NCI-H524 treated with DMSO at 0.1 percent for 48 hours (cell line): Measurements from ENCODE around the gene RSF1.
"Not testable (repeated sequence)": the region's sequence is repeated elsewhere in the genome, so short reads cannot be mapped to it uniquely, and the experiment has no call there.

Source experiments
- DNase-seq: peaks from one replicate; lab custom pipeline; 2025; lab: John Stamatoyannopoulos, UW

The RSF1 gene

GRCh38 chr11:77820565-77821348, at the start of gene RSF1, which contains the start of gene AAMDC:
Gene RSF1, minus strand, starts transcription at chr11:77820722. Its CDS starts 8 bp downstream, at chr11:77820714.
Gene AAMDC, plus strand, starts transcription at chr11:77821144. Its CDS starts 21,353 bp downstream, at chr11:77842497.
- DNase-seq: peak; percentile 88

- DNase-seq: no peak
Measured at GRCh38 chr11:77868744-77869143, 48.2 kb upstream of the RSF1 start.

GRCh38 chr11:77866336-77866735, 45.8 kb upstream of the RSF1 start:
- no peak for DNase-seq

- DNase-seq: no peak
Measured at GRCh38 chr11:77865805-77866204, 45.3 kb upstream of the RSF1 start.

- not testable (repeated sequence) for DNase-seq
Measured at GRCh38 chr11:77861444-77861843, 40.9 kb upstream of the RSF1 start.

GRCh38 chr11:77857906-77858457, 37.5 kb upstream of the RSF1 start:
- not testable (repeated sequence) for DNase-seq

- no peak for DNase-seq
Measured at GRCh38 chr11:77854838-77855237, 34.3 kb upstream of the RSF1 start.

- DNase-seq: no peak
Measured at GRCh38 chr11:77851503-77851902, 31.0 kb upstream of the RSF1 start.

- not testable (repeated sequence) for DNase-seq
Measured at GRCh38 chr11:77843700-77844099, 23.2 kb upstream of the RSF1 start.

- DNase-seq: no peak
Measured at GRCh38 chr11:77842441-77843121, 22.1 kb upstream of the RSF1 start.

GRCh38 chr11:77833302-77833701, 12.8 kb upstream of the RSF1 start:
- no peak for DNase-seq

GRCh38 chr11:77828926-77829325, 8.4 kb upstream of the RSF1 start:
- DNase-seq: no peak

GRCh38 chr11:77823775-77824174, 3.3 kb upstream of the RSF1 start:
- DNase-seq: no peak

- not testable (repeated sequence) for DNase-seq
Measured at GRCh38 chr11:77822126-77822525, 1.6 kb upstream of the RSF1 start.

- no peak for DNase-seq
Measured at GRCh38 chr11:77821349-77821851, 878 bp upstream of the RSF1 start.

- DNase-seq: peak; percentile 18
Measured at GRCh38 chr11:77819921-77820564, 479 bp downstream of the RSF1 start.

GRCh38 chr11:77819411-77819920, 1.1 kb downstream of the RSF1 start:
- DNase-seq: peak; percentile 37

- DNase-seq: no peak
Measured at GRCh38 chr11:77815459-77815858, 5.1 kb downstream of the RSF1 start.

- no peak for DNase-seq
Measured at GRCh38 chr11:77814848-77815247, 5.7 kb downstream of the RSF1 start.

- no peak for DNase-seq
Measured at GRCh38 chr11:77813256-77813655, 7.3 kb downstream of the RSF1 start.

GRCh38 chr11:77806993-77807392, 13.5 kb downstream of the RSF1 start:
- no peak for DNase-seq

GRCh38 chr11:77806415-77806814, 14.1 kb downstream of the RSF1 start:
- no peak for DNase-seq
